ENCODE results near the gene ANKRD30A. TPM values are rescaled to one million over a fixed set of nuclear protein-coding genes. Genes with fewer than 3 reads are reported as not detected.
"Not testable (repeated sequence)": the region's sequence is repeated elsewhere in the genome, so short reads cannot be mapped to it uniquely, and the experiment has no call there.

Gene ANKRD30A
- not detected for polyA plus RNA-seq

GRCh38 chr10:37125191-37125732 lies at the start of gene ANKRD30A:
Gene ANKRD30A (plus strand): TSS chr10:37125598. CDS start chr10:37125788, 190 bp downstream.
- 91 to 93% methylated on average over 39 of the region's 39 CpGs for WGBS, 2 donors
- Histone ChIP-seq H3K9me3 (ENCODE audit: control insufficient read depth in 2 of 2, insufficient read depth in 1 of 2, low read depth in 1 of 2, low read length in 1 of 2) (peaks cover 8 to 11% of the 10 kb centered on the region in 2 donors), H3K27me3 (ENCODE audit: control insufficient read depth in 1 of 2, insufficient read depth in 2 of 2, low read length in 2 of 2) (no peaks in the 10 kb centered on the region), H3K4me1 (ENCODE audit: control insufficient read depth in 2 of 2, insufficient read depth in 2 of 2, low read length in 1 of 2) (no peaks in the 10 kb centered on the region), H3K27ac (ENCODE audit: low read depth in 2 of 2, low read length in 1 of 2) (no peak within 1 kb of the TSS), H3K4me3 (ENCODE audit: low read depth in 1 of 2, low read length in 2 of 2) (no peak within 1 kb of the TSS), H3K36me3 (ENCODE audit: control insufficient read depth in 2 of 2, insufficient read depth in 2 of 2, low read length in 1 of 2) (no peaks in the 10 kb centered on the region)

- H3K27me3 ChIP-seq (ENCODE audit: control insufficient read depth in 1 of 2, insufficient read depth in 2 of 2, low read length in 2 of 2); H3K4me3 ChIP-seq (ENCODE audit: low read depth in 1 of 2, low read length in 2 of 2); H3K36me3 ChIP-seq (ENCODE audit: control insufficient read depth in 2 of 2, insufficient read depth in 2 of 2, low read length in 1 of 2); H3K9me3 ChIP-seq (ENCODE audit: control insufficient read depth in 2 of 2, insufficient read depth in 1 of 2, low read depth in 1 of 2, low read length in 1 of 2); H3K4me1 ChIP-seq (ENCODE audit: control insufficient read depth in 2 of 2, insufficient read depth in 2 of 2, low read length in 1 of 2); H3K27ac ChIP-seq (ENCODE audit: low read depth in 2 of 2, low read length in 1 of 2): not testable (repeated sequence)
- 89% methylated on average over 10 of the region's 10 CpGs for WGBS, 2 donors
Observed at GRCh38 chr10:37076083-37076482, 49.3 kb upstream of the ANKRD30A start.

- H3K9me3 ChIP-seq (ENCODE audit: control insufficient read depth in 2 of 2, insufficient read depth in 1 of 2, low read depth in 1 of 2, low read length in 1 of 2): no peaks in the 10 kb centered on the region
- 19 to 23% methylated on average over 3 of the region's 3 CpGs for WGBS, 2 donors
- no peaks in the 10 kb centered on the region for H3K4me1 ChIP-seq (ENCODE audit: control insufficient read depth in 2 of 2, insufficient read depth in 2 of 2, low read length in 1 of 2)
- H3K36me3 ChIP-seq (ENCODE audit: control insufficient read depth in 2 of 2, insufficient read depth in 2 of 2, low read length in 1 of 2): no peaks in the 10 kb centered on the region
- H3K4me3 ChIP-seq (ENCODE audit: low read depth in 1 of 2, low read length in 2 of 2): no peak overlapping the region
- H3K27me3 ChIP-seq (ENCODE audit: control insufficient read depth in 1 of 2, insufficient read depth in 2 of 2, low read length in 2 of 2): no peaks in the 10 kb centered on the region
- H3K27ac ChIP-seq (ENCODE audit: low read depth in 2 of 2, low read length in 1 of 2): no peak overlapping the region
Observed at GRCh38 chr10:37095792-37096573, 29.4 kb upstream of the ANKRD30A start.

GRCh38 chr10:37101261-37101660 lies 24.1 kb upstream of the ANKRD30A start:
- 75 to 80% methylated on average over 3 of the region's 3 CpGs for WGBS, 2 donors
- H3K4me1 ChIP-seq (ENCODE audit: control insufficient read depth in 2 of 2, insufficient read depth in 2 of 2, low read length in 1 of 2): no peaks in the 10 kb centered on the region
- H3K36me3 ChIP-seq (ENCODE audit: control insufficient read depth in 2 of 2, insufficient read depth in 2 of 2, low read length in 1 of 2): no peaks in the 10 kb centered on the region

GRCh38 chr10:37109000-37109399 lies 16.4 kb upstream of the ANKRD30A start:
- Histone ChIP-seq H3K4me1 (ENCODE audit: control insufficient read depth in 2 of 2, insufficient read depth in 2 of 2, low read length in 1 of 2) (no peaks in the 10 kb centered on the region), H3K4me3 (ENCODE audit: low read depth in 1 of 2, low read length in 2 of 2) (no peak overlapping the region), H3K36me3 (ENCODE audit: control insufficient read depth in 2 of 2, insufficient read depth in 2 of 2, low read length in 1 of 2) (no peaks in the 10 kb centered on the region), H3K27ac (ENCODE audit: low read depth in 2 of 2, low read length in 1 of 2) (no peak overlapping the region), H3K9me3 (ENCODE audit: control insufficient read depth in 2 of 2, insufficient read depth in 1 of 2, low read depth in 1 of 2, low read length in 1 of 2) (no peaks in the 10 kb centered on the region), H3K27me3 (ENCODE audit: control insufficient read depth in 1 of 2, insufficient read depth in 2 of 2, low read length in 2 of 2) (no peaks in the 10 kb centered on the region)
- 67 to 80% methylated on average over 1 of the region's 1 CpG for WGBS, 2 donors

More at GRCh38 chr10:37101261-37101660, 24.1 kb upstream of the ANKRD30A start:
- no peaks in the 10 kb centered on the region for H3K9me3 ChIP-seq (ENCODE audit: control insufficient read depth in 2 of 2, insufficient read depth in 1 of 2, low read depth in 1 of 2, low read length in 1 of 2)
- H3K4me3 ChIP-seq (ENCODE audit: low read depth in 1 of 2, low read length in 2 of 2): no peak overlapping the region
- H3K27ac ChIP-seq (ENCODE audit: low read depth in 2 of 2, low read length in 1 of 2): no peak overlapping the region
- H3K27me3 ChIP-seq (ENCODE audit: control insufficient read depth in 1 of 2, insufficient read depth in 2 of 2, low read length in 2 of 2): no peaks in the 10 kb centered on the region

GRCh38 chr10:37124532-37124931 lies 866 bp upstream of the ANKRD30A start:
- H3K27me3 ChIP-seq (ENCODE audit: control insufficient read depth in 1 of 2, insufficient read depth in 2 of 2, low read length in 2 of 2): no peaks in the 10 kb centered on the region
- H3K4me3 ChIP-seq (ENCODE audit: low read depth in 1 of 2, low read length in 2 of 2): no peak overlapping the region
- H3K36me3 ChIP-seq (ENCODE audit: control insufficient read depth in 2 of 2, insufficient read depth in 2 of 2, low read length in 1 of 2): no peaks in the 10 kb centered on the region
- H3K27ac ChIP-seq (ENCODE audit: low read depth in 2 of 2, low read length in 1 of 2): no peak overlapping the region
- H3K4me1 ChIP-seq (ENCODE audit: control insufficient read depth in 2 of 2, insufficient read depth in 2 of 2, low read length in 1 of 2): no peaks in the 10 kb centered on the region
- WGBS, 2 donors: 92 to 96% methylated on average over 21 of the region's 21 CpGs
- H3K9me3 ChIP-seq (ENCODE audit: control insufficient read depth in 2 of 2, insufficient read depth in 1 of 2, low read depth in 1 of 2, low read length in 1 of 2): peaks cover 8 to 11% of the 10 kb centered on the region in 2 donors

GRCh38 chr10:37125921-37126320 lies 523 bp downstream of the ANKRD30A start:
- 90 to 94% methylated on average over 12 of the region's 12 CpGs for WGBS, 2 donors
- Histone ChIP-seq H3K27me3 (ENCODE audit: control insufficient read depth in 1 of 2, insufficient read depth in 2 of 2, low read length in 2 of 2) (no peaks in the 10 kb centered on the region), H3K36me3 (ENCODE audit: control insufficient read depth in 2 of 2, insufficient read depth in 2 of 2, low read length in 1 of 2) (no peaks in the 10 kb centered on the region), H3K4me3 (ENCODE audit: low read depth in 1 of 2, low read length in 2 of 2) (no peak overlapping the region), H3K27ac (ENCODE audit: low read depth in 2 of 2, low read length in 1 of 2) (no peak overlapping the region), H3K9me3 (ENCODE audit: control insufficient read depth in 2 of 2, insufficient read depth in 1 of 2, low read depth in 1 of 2, low read length in 1 of 2) (peaks cover 8 to 11% of the 10 kb centered on the region in 2 donors), H3K4me1 (ENCODE audit: control insufficient read depth in 2 of 2, insufficient read depth in 2 of 2, low read length in 1 of 2) (no peaks in the 10 kb centered on the region)

GRCh38 chr10:37146443-37146842 lies 21.0 kb downstream of the ANKRD30A start:
- H3K36me3 ChIP-seq (ENCODE audit: control insufficient read depth in 2 of 2, insufficient read depth in 2 of 2, low read length in 1 of 2): no peaks in the 10 kb centered on the region
- WGBS, 2 donors: 15 to 17% methylated on average over 5 of the region's 5 CpGs
- no peaks in the 10 kb centered on the region for H3K9me3 ChIP-seq (ENCODE audit: control insufficient read depth in 2 of 2, insufficient read depth in 1 of 2, low read depth in 1 of 2, low read length in 1 of 2)
- no peak overlapping the region for H3K27ac ChIP-seq (ENCODE audit: low read depth in 2 of 2, low read length in 1 of 2)
- no peak overlapping the region for H3K4me3 ChIP-seq (ENCODE audit: low read depth in 1 of 2, low read length in 2 of 2)
- H3K27me3 ChIP-seq (ENCODE audit: control insufficient read depth in 1 of 2, insufficient read depth in 2 of 2, low read length in 2 of 2): no peaks in the 10 kb centered on the region
- no peaks in the 10 kb centered on the region for H3K4me1 ChIP-seq (ENCODE audit: control insufficient read depth in 2 of 2, insufficient read depth in 2 of 2, low read length in 1 of 2)

GRCh38 chr10:37162430-37162829 lies 37.0 kb downstream of the ANKRD30A start:
- not testable (repeated sequence) for H3K27ac ChIP-seq (ENCODE audit: low read depth in 2 of 2, low read length in 1 of 2); H3K27me3 ChIP-seq (ENCODE audit: control insufficient read depth in 1 of 2, insufficient read depth in 2 of 2, low read length in 2 of 2); H3K4me3 ChIP-seq (ENCODE audit: low read depth in 1 of 2, low read length in 2 of 2); H3K36me3 ChIP-seq (ENCODE audit: control insufficient read depth in 2 of 2, insufficient read depth in 2 of 2, low read length in 1 of 2); H3K9me3 ChIP-seq (ENCODE audit: control insufficient read depth in 2 of 2, insufficient read depth in 1 of 2, low read depth in 1 of 2, low read length in 1 of 2); H3K4me1 ChIP-seq (ENCODE audit: control insufficient read depth in 2 of 2, insufficient read depth in 2 of 2, low read length in 1 of 2)
- 65 to 67% methylated on average over 4 of the region's 4 CpGs for WGBS, 2 donors

GRCh38 chr10:37171945-37172344 lies 46.5 kb downstream of the ANKRD30A start:
- H3K27me3 ChIP-seq (ENCODE audit: control insufficient read depth in 1 of 2, insufficient read depth in 2 of 2, low read length in 2 of 2); H3K27ac ChIP-seq (ENCODE audit: low read depth in 2 of 2, low read length in 1 of 2); H3K4me3 ChIP-seq (ENCODE audit: low read depth in 1 of 2, low read length in 2 of 2); H3K9me3 ChIP-seq (ENCODE audit: control insufficient read depth in 2 of 2, insufficient read depth in 1 of 2, low read depth in 1 of 2, low read length in 1 of 2); H3K4me1 ChIP-seq (ENCODE audit: control insufficient read depth in 2 of 2, insufficient read depth in 2 of 2, low read length in 1 of 2); H3K36me3 ChIP-seq (ENCODE audit: control insufficient read depth in 2 of 2, insufficient read depth in 2 of 2, low read length in 1 of 2): not testable (repeated sequence)
- 80 to 86% methylated on average over 9 to 13 of the region's 13 CpGs for WGBS, 2 donors

Measured in esophagus (tissue), 2 donors.